ENCODE results near the gene RTN4. TPM values are rescaled to one million over a fixed set of nuclear protein-coding genes. Genes with fewer than 3 reads are reported as not detected.

The RTN4 gene
- total RNA-seq, 2 experiments from 2014 or later: 84.9 to 85.7 TPM

DNA sequence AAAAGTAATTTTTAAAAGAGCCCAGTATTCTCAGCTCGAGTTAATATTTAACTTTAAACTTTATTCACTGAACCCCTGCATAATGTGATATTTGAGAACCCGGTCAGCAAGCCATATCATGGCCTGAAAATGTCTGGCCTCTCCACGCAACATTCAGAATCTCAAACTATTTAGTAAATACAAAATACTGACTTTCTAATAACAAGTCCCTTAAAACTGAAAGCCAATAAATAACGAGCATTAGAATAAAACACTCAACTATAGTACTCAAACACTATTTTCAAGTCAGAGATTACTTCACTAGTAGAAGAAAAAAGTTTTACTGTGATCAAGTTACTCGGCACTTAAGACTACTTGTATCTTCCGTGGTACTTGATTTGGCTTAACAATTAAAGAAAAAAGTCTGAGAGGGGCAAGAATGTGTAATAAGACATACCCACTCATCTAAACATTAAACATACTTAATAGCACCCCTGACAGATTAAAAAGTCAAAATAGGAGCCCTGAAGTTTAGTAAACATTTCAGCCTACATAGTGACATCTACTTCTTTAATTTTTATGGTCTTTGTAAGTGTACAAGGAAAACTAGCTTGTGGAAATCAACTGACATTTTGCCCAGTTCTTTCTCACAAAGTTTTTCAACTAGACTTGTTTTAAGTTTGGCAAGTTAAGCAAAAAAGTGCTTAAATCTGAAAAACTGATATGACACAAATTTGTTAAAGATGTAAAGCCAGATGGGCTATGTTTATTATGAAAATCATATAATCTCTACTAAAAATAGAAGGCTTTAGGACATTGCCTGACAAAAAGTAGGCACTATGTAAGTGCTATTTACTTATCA is 38.2 kb downstream of the RTN4 start:
- intact Hi-C loops (cut with DNase I, micrococcal nuclease): loop anchor here (5.0 to 10.0 kb wide), 6 partner anchors 35 to 897 kb away; partner anchors contain the start of gene ACYP2 (in 1 of the 2)
- H3K36me3 Mint-ChIP-seq (ENCODE audit: low read depth): peaks cover 5% of the 10 kb centered on the region
- Histone ChIP-seq H3K27ac (ENCODE audit: low read depth in 1 of 2, low read length in 2 of 2) (peak overlapping the region in 1 of 2 donors; percentile 7), H3K36me3 (ENCODE audit: insufficient read depth, low read length) (no peaks in the 10 kb centered on the region), H3K4me1 (ENCODE audit: insufficient read depth, low read length) (peaks cover 9% of the 10 kb centered on the region), H3K4me3 (ENCODE audit: low read length) (no peak overlapping the region), H3K27me3 (ENCODE audit: control insufficient read depth in 1 of 2, insufficient read depth in 2 of 2, low read length in 2 of 2) (no peaks in the 10 kb centered on the region), H3K9me3 (ENCODE audit: control insufficient read depth in 1 of 2, insufficient read depth in 1 of 2, low read length in 2 of 2) (no peaks in the 10 kb centered on the region)
- DNase-seq: no peak
- ChIA-PET CTCF (interaction anchor here (1.6 to 5.9 kb wide), 2 partner anchors 37 to 211 kb away, joined by 5 to 24 read pairs; partner anchors contain the start of gene RTN4), POLR2A (interaction anchor here (0.7 to 2.2 kb wide), 3 partner anchors 38 to 220 kb away, joined by 3 to 8 read pairs (median 3); partner anchors contain the start of genes CLHC1, RPS27A and RTN4)
- peak overlapping the region; percentile 32 for H3K4me3 Mint-ChIP-seq
- TF ChIP-seq, protein P1, sequence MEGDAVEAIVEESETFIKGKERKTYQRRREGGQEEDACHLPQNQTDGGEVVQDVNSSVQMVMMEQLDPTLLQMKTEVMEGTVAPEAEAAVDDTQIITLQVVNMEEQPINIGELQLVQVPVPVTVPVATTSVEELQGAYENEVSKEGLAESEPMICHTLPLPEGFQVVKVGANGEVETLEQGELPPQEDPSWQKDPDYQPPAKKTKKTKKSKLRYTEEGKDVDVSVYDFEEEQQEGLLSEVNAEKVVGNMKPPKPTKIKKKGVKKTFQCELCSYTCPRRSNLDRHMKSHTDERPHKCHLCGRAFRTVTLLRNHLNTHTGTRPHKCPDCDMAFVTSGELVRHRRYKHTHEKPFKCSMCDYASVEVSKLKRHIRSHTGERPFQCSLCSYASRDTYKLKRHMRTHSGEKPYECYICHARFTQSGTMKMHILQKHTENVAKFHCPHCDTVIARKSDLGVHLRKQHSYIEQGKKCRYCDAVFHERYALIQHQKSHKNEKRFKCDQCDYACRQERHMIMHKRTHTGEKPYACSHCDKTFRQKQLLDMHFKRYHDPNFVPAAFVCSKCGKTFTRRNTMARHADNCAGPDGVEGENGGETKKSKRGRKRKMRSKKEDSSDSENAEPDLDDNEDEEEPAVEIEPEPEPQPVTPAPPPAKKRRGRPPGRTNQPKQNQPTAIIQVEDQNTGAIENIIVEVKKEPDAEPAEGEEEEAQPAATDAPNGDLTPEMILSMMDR (IDR thresholded peaks at IDR 0.05): no peak
- H3K9me3 Mint-ChIP-seq: no peaks in the 10 kb centered on the region
- peak overlapping the region; percentile 87 for H3K27ac Mint-ChIP-seq
- peaks cover 59% of the 10 kb centered on the region for H3K4me1 Mint-ChIP-seq (ENCODE audit: low read depth)
- ATAC-seq (ENCODE audit: poor library complexity): no peak
- H3K27me3 Mint-ChIP-seq: no peaks in the 10 kb centered on the region

DNA sequence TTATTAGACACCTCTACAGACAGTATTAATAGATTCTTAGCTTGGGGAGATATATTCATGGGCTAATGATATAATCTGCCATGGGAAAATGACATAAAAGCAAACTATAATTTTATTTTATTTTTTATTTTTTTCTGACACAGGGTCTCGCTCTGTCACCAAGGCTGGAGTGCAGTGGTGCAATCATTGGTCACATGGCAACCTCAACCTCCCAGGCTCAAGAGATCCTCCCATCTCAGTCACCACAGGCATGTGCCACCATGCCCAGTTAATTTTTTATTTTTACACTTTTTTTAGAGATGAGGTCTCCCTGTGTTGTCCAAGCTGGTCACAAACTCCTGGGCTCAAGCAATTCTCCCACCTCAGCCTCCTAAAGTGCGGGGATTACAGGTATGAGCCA is 39.3 kb downstream of the RTN4 start:
- DNase-seq (peak in 2 of 14 experiments; percentile 36 to 46), ATAC-seq (ENCODE audit: poor library complexity) (no peak)
- TF ChIP-seq, protein P1 (IDR thresholded peaks at IDR 0.05): no peak
- Histone ChIP-seq H3K9me3 (ENCODE audit: control insufficient read depth in 1 of 2, insufficient read depth in 1 of 2, low read length in 2 of 2) (no peaks in the 10 kb centered on the region), H3K4me1 (ENCODE audit: insufficient read depth, low read length) (peaks cover 9% of the 10 kb centered on the region), H3K27ac (ENCODE audit: low read depth in 1 of 2, low read length in 2 of 2) (no peak overlapping the region), H3K4me3 (ENCODE audit: low read length) (no peak overlapping the region), H3K36me3 (ENCODE audit: insufficient read depth, low read length) (no peaks in the 10 kb centered on the region), H3K27me3 (ENCODE audit: control insufficient read depth in 1 of 2, insufficient read depth in 2 of 2, low read length in 2 of 2) (no peaks in the 10 kb centered on the region)
- H3K27me3 Mint-ChIP-seq: no peaks in the 10 kb centered on the region
- peak overlapping the region; percentile 87 for H3K27ac Mint-ChIP-seq
- no peaks in the 10 kb centered on the region for H3K9me3 Mint-ChIP-seq
- H3K4me3 Mint-ChIP-seq: peak overlapping the region; percentile 92
- intact Hi-C loops (cut with DNase I, micrococcal nuclease): loop anchor here (5.0 to 10.0 kb wide), 6 partner anchors 34 to 896 kb away; partner anchors contain the start of gene ACYP2 (in 1 of the 2)
- H3K4me1 Mint-ChIP-seq (ENCODE audit: low read depth): peaks cover 70% of the 10 kb centered on the region
- ChIA-PET POLR2A (no interaction called here), CTCF (interaction anchor here (1.4 to 5.9 kb wide), 2 partner anchors 38 to 158 kb away, joined by 5 to 24 read pairs; partner anchors contain the start of gene RTN4)
- H3K36me3 Mint-ChIP-seq (ENCODE audit: low read depth): peaks cover 5% of the 10 kb centered on the region

DNA sequence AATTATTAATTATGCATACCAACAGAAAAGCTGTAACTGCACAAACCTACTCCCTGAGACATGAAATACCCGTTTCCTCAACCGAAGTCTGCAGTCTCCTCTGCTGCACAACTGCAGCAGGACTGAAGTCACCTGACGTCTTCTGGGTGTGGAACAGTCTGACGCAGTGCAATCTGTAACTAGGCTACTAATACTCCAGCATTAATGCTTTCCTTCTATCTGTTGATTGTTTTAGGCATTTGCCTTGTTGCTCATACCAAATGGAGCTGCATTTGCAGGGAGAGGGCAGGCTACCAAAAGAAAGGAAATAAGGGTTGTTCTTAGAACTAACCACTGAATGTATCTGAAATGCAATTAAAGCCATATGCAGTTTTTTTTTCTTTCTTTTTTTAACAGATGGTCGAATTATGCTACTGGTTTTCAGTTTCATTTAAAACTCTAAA is 40.1 kb downstream of the RTN4 start:
- intact Hi-C loops (cut with DNase I, micrococcal nuclease): loop anchor here (5.0 to 10.0 kb wide), 6 partner anchors 33 to 895 kb away; partner anchors contain the start of gene ACYP2 (in 1 of the 2)
- Mint-ChIP-seq H3K4me3 (peak overlapping the region; percentile 92), H3K27me3 (no peaks in the 10 kb centered on the region), H3K27ac (peak overlapping the region; percentile 87), H3K36me3 (ENCODE audit: low read depth) (peaks cover 5% of the 10 kb centered on the region), H3K4me1 (ENCODE audit: low read depth) (peaks cover 76% of the 10 kb centered on the region), H3K9me3 (no peaks in the 10 kb centered on the region)
- Histone ChIP-seq H3K27ac (ENCODE audit: low read depth in 1 of 2, low read length in 2 of 2) (peak overlapping the region; percentile 25 to 36), H3K27me3 (ENCODE audit: control insufficient read depth in 1 of 2, insufficient read depth in 2 of 2, low read length in 2 of 2) (no peaks in the 10 kb centered on the region), H3K36me3 (ENCODE audit: insufficient read depth, low read length) (no peaks in the 10 kb centered on the region), H3K4me1 (ENCODE audit: insufficient read depth, low read length) (peaks cover 9% of the 10 kb centered on the region), H3K4me3 (ENCODE audit: low read length) (peak overlapping the region; percentile 54), H3K9me3 (ENCODE audit: control insufficient read depth in 1 of 2, insufficient read depth in 1 of 2, low read length in 2 of 2) (no peaks in the 10 kb centered on the region)
- ATAC-seq (ENCODE audit: poor library complexity) (peak; percentile 94), DNase-seq (peak; percentile 22 to 81 (median 38))
- TF ChIP-seq, protein P1 (IDR thresholded peaks at IDR 0.05): no peak
- ChIA-PET POLR2A (interaction anchor here (0.8 to 1.7 kb wide), 5 partner anchors 8 to 124 kb away, joined by 3 to 13 read pairs (median 4); partner anchors contain the start of gene RTN4), CTCF (interaction anchor here (1.4 to 5.9 kb wide), 2 partner anchors 39 to 158 kb away, joined by 5 to 24 read pairs; partner anchors contain the start of gene RTN4)
